GM19035 (cell line): ENCODE data around the gene ZDHHC24.
"Not testable (repeated sequence)": the region's sequence is repeated elsewhere in the genome, so short reads cannot be mapped to it uniquely, and the experiment has no call there.

Experiments used
- ATAC-seq: cut with Tn5 transposase; IDR thresholded peaks from one replicate; pipeline ENCODE4 v1.9.1; 2021; ENCODE audit not compliant: unreplicated experiment

The ZDHHC24 gene

GRCh38 chr11:66546368-66546965, 619 bp upstream of the ZDHHC24 start, which contains the start of gene ACTN3:
Gene ACTN3, plus strand, starts transcription at chr11:66546903. Its CDS starts 35 bp downstream, at chr11:66546938.
- no peak for ATAC-seq

- ATAC-seq = not testable (repeated sequence)
These were observed 896 bp downstream of the ZDHHC24 start for GRCh38 chr11:66544952-66545351.

GRCh38 chr11:66543263-66544107, 2.4 kb downstream of the ZDHHC24 start:
- no peak for ATAC-seq

- ATAC-seq = no peak
These were observed 3.5 kb downstream of the ZDHHC24 start for GRCh38 chr11:66542362-66542761.

- no peak for ATAC-seq
These were observed 4.0 kb downstream of the ZDHHC24 start for GRCh38 chr11:66541892-66542291.

- ATAC-seq = not testable (repeated sequence)
These were observed 5.2 kb downstream of the ZDHHC24 start for GRCh38 chr11:66540598-66540997.

- no peak for ATAC-seq
These were observed 6.0 kb downstream of the ZDHHC24 start for GRCh38 chr11:66539870-66540213.

GRCh38 chr11:66539170-66539869, 6.5 kb downstream of the ZDHHC24 start:
- no peak for ATAC-seq

GRCh38 chr11:66532784-66533183, 13.1 kb downstream of the ZDHHC24 start:
- ATAC-seq = no peak

GRCh38 chr11:66531841-66532240, 14.0 kb downstream of the ZDHHC24 start:
- no peak for ATAC-seq

- no peak for ATAC-seq
These were observed 14.7 kb downstream of the ZDHHC24 start for GRCh38 chr11:66530927-66531709.

- ATAC-seq = no peak
These were observed 16.2 kb downstream of the ZDHHC24 start for GRCh38 chr11:66529655-66530054.

GRCh38 chr11:66529069-66529468, 16.8 kb downstream of the ZDHHC24 start:
- ATAC-seq = no peak

- no peak for ATAC-seq
These were observed 21.4 kb downstream of the ZDHHC24 start for GRCh38 chr11:66524304-66525040.

- ATAC-seq = no peak
These were observed 22.2 kb downstream of the ZDHHC24 start for GRCh38 chr11:66523611-66524010.

GRCh38 chr11:66510990-66511339, 34.9 kb downstream of the ZDHHC24 start:
- ATAC-seq = no peak

- ATAC-seq = peak; percentile 92
These were observed 35.4 kb downstream of the ZDHHC24 start, which contains the start of gene BBS1 for GRCh38 chr11:66510271-66510989. Gene BBS1, plus strand, starts transcription at chr11:66510635. Its CDS starts 25 bp downstream, at chr11:66510660.

- no peak for ATAC-seq
These were observed 36.7 kb downstream of the ZDHHC24 start for GRCh38 chr11:66509131-66509561.

- no peak for ATAC-seq
These were observed 40.5 kb downstream of the ZDHHC24 start for GRCh38 chr11:66505276-66505816.
